GM12878 (cell line): ENCODE measurements around the gene NME8. TPM values are rescaled to one million over a fixed set of nuclear protein-coding genes. Genes with fewer than 3 reads are reported as not detected.

ENCODE experiments used
- ATAC-seq: fragments of 200-7000 bp; cut with Tn5 transposase; 3 replicates; pipeline ENCODE4 v1.9.1; 2020; ENCODE audit warnings: mild to moderate bottlenecking, moderate library complexity
- BruUV-seq: library from RNA; stranded (reverse); fragments of 400-500 nt; replicated peaks from 2 replicates; lab custom pipeline; 2021; lab: Mats Ljungman, UMichigan
- CTCF ChIA-PET: fragments of 300-600 bp; sonication (Branson Sonifier 250); formaldehyde crosslinking; extraction: SDS; loops from one replicate; lab custom pipeline; 2021; ENCODE audit warnings: inconsistent platforms; lab: Yijun Ruan, JAX
- POLR2A ChIA-PET: fragments of 350-600 bp; formaldehyde crosslinking; extraction: SDS; loops from one replicate; lab custom pipeline; 2021; ENCODE audit warnings: inconsistent platforms; lab: Charles Lee
- RAD21 ChIA-PET: fragments of 300-600 bp; sonication (Branson Sonifier 250); formaldehyde crosslinking; loops from one replicate; lab custom pipeline; 2023; ENCODE audit warnings: antibody characterized with exemption; ENCODE audit not compliant: unreplicated experiment; lab: Charles Lee
- SMC1A ChIA-PET: fragments of 300-600 bp; sonication (Branson Sonifier 250); formaldehyde crosslinking; loops from one replicate; lab custom pipeline; 2023; ENCODE audit not compliant: unreplicated experiment, uncharacterized antibody; lab: Charles Lee
- DNase-seq: peaks from one replicate; pipeline ENCODE4 v3.0.0-alpha.2; 2011; ENCODE audit warnings: low read depth, low spot score
- FAIRE-seq: peaks from 3 replicates; lab custom pipeline; 2011; peaks lifted over from hg19 to GRCh38; lab: Jason Lieb, UNC
- H2AFZ ChIP-seq: 2 replicates; pipeline ENCODE4 v1.6.0; 2011; ENCODE audit warnings: low read depth, low read length, control low read depth; ENCODE audit not compliant: control insufficient read depth
- H3K27ac ChIP-seq: 2 replicates; pipeline ENCODE4 v1.5.1; 2011; ENCODE audit warnings: control low read depth; ENCODE audit not compliant: control insufficient read depth, insufficient read depth
- H3K27me3 ChIP-seq, 2 experiments: replicated peaks in 1 of 2; 2 replicates each; pipeline versions ENCODE4 v1.6.0 to v1.6.1; 2011; ENCODE audit warnings: low read length in 1 of 2; ENCODE audit not compliant: control insufficient read depth in 2 of 2, insufficient read depth in 2 of 2
- H3K36me3 ChIP-seq, 2 experiments: 2 replicates each; pipeline ENCODE4 v1.5.1; 2011; ENCODE audit warnings: low read length in 1 of 2; ENCODE audit not compliant: control insufficient read depth in 2 of 2, insufficient read depth in 2 of 2
- H3K4me1 ChIP-seq: 2 replicates; pipeline ENCODE4 v1.6.1; 2011; ENCODE audit warnings: mild to moderate bottlenecking, low read length, moderate library complexity, mixed read lengths; ENCODE audit not compliant: control insufficient read depth, insufficient read depth
- H3K4me2 ChIP-seq: 2 replicates; pipeline ENCODE4 v1.6.0; 2011; ENCODE audit warnings: control low read depth; ENCODE audit not compliant: control insufficient read depth, insufficient read depth
- H3K4me3 ChIP-seq: fragments of 200-600 bp; sonication (generic); 2 replicates; pipeline ENCODE4 v1.5.1; 2016
- H3K79me2 ChIP-seq: 2 replicates; pipeline ENCODE4 v1.6.0; 2011; ENCODE audit warnings: low read length; ENCODE audit not compliant: control insufficient read depth, insufficient read depth
- H3K9ac ChIP-seq: 2 replicates; pipeline ENCODE4 v1.8.0; 2011; ENCODE audit warnings: low read length, control low read depth, mixed read lengths; ENCODE audit not compliant: control insufficient read depth, insufficient read depth
- H3K9me3 ChIP-seq: replicated peaks from 3 replicates; pipeline ENCODE4 v1.5.1; 2011; ENCODE audit warnings: mild to moderate bottlenecking, low read length; ENCODE audit not compliant: control insufficient read depth, insufficient read depth
- H4K20me1 ChIP-seq: 2 replicates; pipeline ENCODE4 v1.6.0; 2011; ENCODE audit not compliant: control insufficient read depth, insufficient read depth
- ATF2 ChIP-seq: IDR thresholded peaks from 2 replicates; pipeline ENCODE4 v1.6.1; 2012; ENCODE audit warnings: low read length, inconsistent platforms
- ATF3 ChIP-seq: IDR thresholded peaks from 2 replicates; pipeline ENCODE4 v1.6.1; 2011; ENCODE audit warnings: low read depth, mild to moderate bottlenecking, low read length, moderate library complexity, borderline replicate concordance; ENCODE audit errors: extremely low read depth
- BMI1 ChIP-seq: fragments of 450-650 bp; IDR thresholded peaks from 2 replicates; pipeline ENCODE4 v1.6.1; 2016; ENCODE audit warnings: mild to moderate bottlenecking, moderate library complexity, borderline replicate concordance
- CEBPB ChIP-seq, 2 experiments: fragments of 150-350 bp in 1 of 2; IDR thresholded peaks; 2 replicates each; pipeline ENCODE4 v1.6.1; 2012 to 2014; ENCODE audit warnings: low read depth in 2 of 2, low read length in 2 of 2, borderline replicate concordance in 1 of 2, inconsistent platforms in 1 of 2
- CEBPZ ChIP-seq: fragments of 150-350 bp; IDR thresholded peaks from 2 replicates; pipeline ENCODE4 v1.6.1; 2016; ENCODE audit warnings: low read depth, low read length
- CREM ChIP-seq: IDR thresholded peaks from 2 replicates; pipeline ENCODE4 v1.6.1; 2014; ENCODE audit warnings: antibody characterized with exemption, low read depth
- EGR1 ChIP-seq, 2 experiments: IDR thresholded peaks; 1 replicate in 1 of 2; 2 replicates in 1 of 2; pipeline ENCODE4 v1.6.1; 2011 to 2012; ENCODE audit warnings: low read depth in 2 of 2, low read length in 2 of 2, borderline replicate concordance in 1 of 2, mild to moderate bottlenecking in 1 of 2, moderate library complexity in 1 of 2
- NKRF ChIP-seq: fragments of 450-650 bp; conservative IDR thresholded peaks from 2 replicates; pipeline ENCODE4 v1.6.1; 2017; ENCODE audit warnings: mild to moderate bottlenecking, moderate library complexity
- NR2F1 ChIP-seq: fragments of 450-650 bp; conservative IDR thresholded peaks from 2 replicates; pipeline ENCODE4 v1.6.1; 2017; ENCODE audit warnings: mild to moderate bottlenecking
- PBX3 ChIP-seq: IDR thresholded peaks from 2 replicates; pipeline ENCODE4 v1.6.1; 2011; ENCODE audit warnings: mild to moderate bottlenecking, low read depth, low read length, moderate library complexity; ENCODE audit not compliant: insufficient replicate concordance
- POLR2AphosphoS2 ChIP-seq: IDR thresholded peaks from 2 replicates; pipeline ENCODE4 v1.6.1; 2011; ENCODE audit warnings: low read depth, mild to moderate bottlenecking, low read length, improper control_type of control experiment, moderate library complexity
- SMAD5 ChIP-seq: IDR thresholded peaks from 2 replicates; pipeline ENCODE4 v1.6.1; 2016; ENCODE audit warnings: antibody characterized with exemption, low read depth
- SMC3 ChIP-seq: IDR thresholded peaks from 2 replicates; pipeline ENCODE4 v1.6.1; 2011; ENCODE audit warnings: low read length, improper control_type of control experiment, borderline replicate concordance
- TBL1XR1 ChIP-seq: IDR thresholded peaks from 2 replicates; pipeline ENCODE4 v1.6.1; 2012; ENCODE audit warnings: low read depth, low read length, improper control_type of control experiment
- ZNF622 ChIP-seq: fragments of 450-650 bp; IDR thresholded peaks from 2 replicates; pipeline ENCODE4 v1.6.1; 2017; ENCODE audit warnings: mild to moderate bottlenecking, inconsistent platforms
- WGBS: methylation state at CpG from one replicate; pipeline ENCODE4 v1.1.6; 2016; ENCODE audit warnings: low lambda C conversion rate; ENCODE audit not compliant: insufficient replicate concordance, insufficient coverage; ENCODE audit errors: missing lambda C conversion rate; 5-methylcytosine and 5-hydroxymethylcytosine counted together
- in situ Hi-C: fragments of 300-500 bp; cut with MboI; formaldehyde crosslinking; loops from 9 replicates; pipeline ENCODE4 v1.14.3; 2018; ENCODE audit warnings: mixed read lengths
- intact Hi-C: fragments of 100-400 bp; cut with micrococcal nuclease; formaldehyde crosslinking; loops from one replicate; pipeline ENCODE4 v1.14.2; 2022; ENCODE audit not compliant: unreplicated experiment
- polyA plus RNA-seq, 11 experiments: library from polyadenylated mRNA; depleted of rRNA in 4 of 11; unstranded in 6 of 11; stranded (reverse) in 5 of 11; fragments of >200 nt; fragmentation: Nextera tagmentation in 4 of 11; fragmentation: Illumina TruSeq in 1 of 11; extraction: Ambion mirVana in 4 of 11; extraction: Trizol in 1 of 11; gene quantifications; 1 replicate in 1 of 11; 2 replicates in 10 of 11; pipeline versions ENCODE4 v1.2.1 to v1.2.3, GENCODE V29; 2011 to 2016; ENCODE audit warnings: inconsistent platforms in 2 of 11, missing spikeins in 2 of 11, low read depth in 1 of 11
- total RNA-seq, 4 experiments: library from RNA; depleted of rRNA in 3 of 4; stranded (reverse); fragments of >200 nt in 3 of 4; fragmentation: Illumina TruSeq in 1 of 4; extraction: Trizol in 1 of 4; gene quantifications; 2 replicates each; pipeline versions ENCODE4 v1.2.1 to v1.2.3, GENCODE V29; 2013 to 2021

NME8 gene
- total and polyA plus RNA-seq, 10 of the 15 experiments (the other 5 are each of a cell fraction or from before 2014, with no cell fraction given): 0.03 to 3.5 (median 0.52) TPM; not detected in 2

GRCh38 chr7:37933018-37933566 lies 84.7 kb downstream of the NME8 start:
- intact Hi-C loops: no loop called here
- no peaks in the 10 kb centered on the region for H3K79me2 ChIP-seq
- no peaks in the 10 kb centered on the region for H3K27me3 ChIP-seq
- in situ Hi-C loops: no loop called here
- H3K4me2 ChIP-seq: no peak overlapping the region
- no peak overlapping the region for H3K9ac ChIP-seq
- SMC1A ChIA-PET: interaction anchor here (0.6 to 2.4 kb wide), 6 partner anchors 8 to 134 kb away, joined by 3 to 9 read pairs (median 4); partner anchors contain the start of gene EPDR1
- no peak overlapping the region for H3K27ac ChIP-seq
- H3K4me1 ChIP-seq: no peaks in the 10 kb centered on the region
- no peaks in the 10 kb centered on the region for H3K36me3 ChIP-seq
- H4K20me1 ChIP-seq: no peaks in the 10 kb centered on the region
- RAD21 ChIA-PET: interaction anchor here (0.7 to 1.4 kb wide), 2 partner anchors 12 to 32 kb away, joined by 3 to 5 read pairs; no protein-coding TSS in a partner anchor
- no peak overlapping the region for H3K4me3 ChIP-seq
- H3K9me3 ChIP-seq: no peaks in the 10 kb centered on the region; the same call in 1 of the 3 replicates
- no TSS peak for BruUV-seq
- H2AFZ ChIP-seq: no peak overlapping the region
- 98% methylated on average over 9 of the region's 9 CpGs for WGBS
- FAIRE-seq (no peak), DNase-seq (no peak), ATAC-seq (no peak)
- CTCF ChIA-PET: interaction anchor here (1.0 to 5.2 kb wide), 6 partner anchors 10 to 403 kb away, joined by 3 to 27 read pairs (median 4); partner anchors contain the start of genes EPDR1 and SFRP4
- no peak for TF ChIP-seq POLR2AphosphoS2
- no peak for TF ChIP-seq CEBPZ
- TF ChIP-seq PBX3: no peak
- no peak for TF ChIP-seq CREM
- TF ChIP-seq ATF2: no peak
- TF ChIP-seq NR2F1: no peak
- no peak for TF ChIP-seq NKRF
- TF ChIP-seq BMI1: no peak
- TF ChIP-seq SMC3: no peak
- no peak for TF ChIP-seq ZNF622
- no peak for TF ChIP-seq CEBPB (IDR thresholded peaks at IDR 0.05; ENCODE audit: borderline replicate concordance in 1 of 2, low read depth in 2 of 2, low read length in 2 of 2)
- no peak for TF ChIP-seq EGR1 (IDR thresholded peaks at IDR 0.05; ENCODE audit: borderline replicate concordance in 1 of 2, low read depth in 2 of 2, low read length in 2 of 2)
- no peak for TF ChIP-seq TBL1XR1
- TF ChIP-seq ATF3: no peak
- TF ChIP-seq SMAD5: no peak
- POLR2A ChIA-PET: interaction anchor here (0.8 kb wide), 1 partner anchor 14 kb away, joined by 3 read pairs; no protein-coding TSS in a partner anchor
